ENCODE results near the gene UPK3A.
"Not testable (repeated sequence)": the region's sequence is repeated elsewhere in the genome, so short reads cannot be mapped to it uniquely, and the experiment has no call there.

UPK3A gene

GRCh38 chr22:45310331-45310976 lies 25.7 kb downstream of the UPK3A start:
- no peak for DNase-seq

GRCh38 chr22:45310977-45311531 lies 26.3 kb downstream of the UPK3A start:
- no peak for DNase-seq

GRCh38 chr22:45312415-45312814 lies 27.7 kb downstream of the UPK3A start:
- DNase-seq = no peak

- no peak for DNase-seq
Measured at GRCh38 chr22:45312856-45313255, 28.1 kb downstream of the UPK3A start.

GRCh38 chr22:45314054-45314721 lies 29.4 kb downstream of the UPK3A start:
- no peak for DNase-seq

- DNase-seq = no peak
Measured at GRCh38 chr22:45314786-45315185, 30.0 kb downstream of the UPK3A start.

- no peak for DNase-seq
Measured at GRCh38 chr22:45316796-45317526, 32.2 kb downstream of the UPK3A start.

- DNase-seq = no peak
Measured at GRCh38 chr22:45317551-45318167, 32.9 kb downstream of the UPK3A start.

- no peak for DNase-seq
Measured at GRCh38 chr22:45318168-45318557, 33.4 kb downstream of the UPK3A start.

- DNase-seq = no peak
Measured at GRCh38 chr22:45318558-45319323, 34.0 kb downstream of the UPK3A start.

- DNase-seq = no peak
Measured at GRCh38 chr22:45319324-45319685, 34.6 kb downstream of the UPK3A start.

- no peak for DNase-seq
Measured at GRCh38 chr22:45320357-45320976, 35.7 kb downstream of the UPK3A start.

- no peak for DNase-seq
Measured at GRCh38 chr22:45321827-45322226, 37.1 kb downstream of the UPK3A start.

- no peak for DNase-seq
Measured at GRCh38 chr22:45322873-45323525, 38.2 kb downstream of the UPK3A start.

- DNase-seq = no peak
Measured at GRCh38 chr22:45323695-45324094, 38.9 kb downstream of the UPK3A start.

GRCh38 chr22:45324311-45324711 lies 39.6 kb downstream of the UPK3A start:
- DNase-seq = no peak

- DNase-seq = not testable (repeated sequence)
Measured at GRCh38 chr22:45328261-45328660, 43.5 kb downstream of the UPK3A start.

- DNase-seq = no peak
Measured at GRCh38 chr22:45328822-45329529, 44.2 kb downstream of the UPK3A start.

GRCh38 chr22:45329530-45329936 lies 44.8 kb downstream of the UPK3A start:
- no peak for DNase-seq

- DNase-seq = no peak
Measured at GRCh38 chr22:45330548-45330947, 45.8 kb downstream of the UPK3A start.

- no peak for DNase-seq
Measured at GRCh38 chr22:45331486-45331885, 46.7 kb downstream of the UPK3A start.

Data from activated gamma-delta T cell (primary cell).